ENCODE data around the gene AP2B1.
"Not testable (repeated sequence)": the region's sequence is repeated elsewhere in the genome, so short reads cannot be mapped to it uniquely, and the experiment has no call there.

The AP2B1 gene

GRCh38 chr17:35676441-35676840, 89.3 kb downstream of the AP2B1 start:
- in situ Hi-C loops (cut with HindIII; ENCODE audit: low pct_ligation_motif_present, low pct_unique_long_range_greater_than_20kb, low sequenced_read_pairs): no loop called here
- DNase-seq: no peak

GRCh38 chr17:35679007-35679682, 92.0 kb downstream of the AP2B1 start:
- no peak for DNase-seq
- in situ Hi-C loops (cut with HindIII; ENCODE audit: low pct_ligation_motif_present, low pct_unique_long_range_greater_than_20kb, low sequenced_read_pairs): no loop called here

GRCh38 chr17:35683591-35683990, 96.5 kb downstream of the AP2B1 start:
- no peak for DNase-seq
- in situ Hi-C loops (cut with HindIII; ENCODE audit: low pct_ligation_motif_present, low pct_unique_long_range_greater_than_20kb, low sequenced_read_pairs): no loop called here

GRCh38 chr17:35684055-35684802, 97.1 kb downstream of the AP2B1 start:
- in situ Hi-C loops (cut with HindIII; ENCODE audit: low pct_ligation_motif_present, low pct_unique_long_range_greater_than_20kb, low sequenced_read_pairs): no loop called here

GRCh38 chr17:35692512-35693210, 105.5 kb downstream of the AP2B1 start:
- DNase-seq: no peak
- in situ Hi-C loops (cut with HindIII; ENCODE audit: low pct_ligation_motif_present, low pct_unique_long_range_greater_than_20kb, low sequenced_read_pairs): no loop called here

More at GRCh38 chr17:35684055-35684802, 97.1 kb downstream of the AP2B1 start:
- DNase-seq: peak; percentile 7

- DNase-seq: no peak
- in situ Hi-C loops (cut with HindIII; ENCODE audit: low pct_ligation_motif_present, low pct_unique_long_range_greater_than_20kb, low sequenced_read_pairs): no loop called here
Observed at GRCh38 chr17:35693662-35694061, 106.5 kb downstream of the AP2B1 start.

- no peak for DNase-seq
- in situ Hi-C loops (cut with HindIII; ENCODE audit: low pct_ligation_motif_present, low pct_unique_long_range_greater_than_20kb, low sequenced_read_pairs): no loop called here
Observed at GRCh38 chr17:35694906-35695305, 107.8 kb downstream of the AP2B1 start.

GRCh38 chr17:35695613-35696012, 108.5 kb downstream of the AP2B1 start:
- no peak for DNase-seq
- in situ Hi-C loops (cut with HindIII; ENCODE audit: low pct_ligation_motif_present, low pct_unique_long_range_greater_than_20kb, low sequenced_read_pairs): no loop called here

GRCh38 chr17:35698800-35699199, 111.7 kb downstream of the AP2B1 start:
- DNase-seq: no peak
- in situ Hi-C loops (cut with HindIII; ENCODE audit: low pct_ligation_motif_present, low pct_unique_long_range_greater_than_20kb, low sequenced_read_pairs): no loop called here

GRCh38 chr17:35700150-35700549, 113.0 kb downstream of the AP2B1 start:
- in situ Hi-C loops (cut with HindIII; ENCODE audit: low pct_ligation_motif_present, low pct_unique_long_range_greater_than_20kb, low sequenced_read_pairs): no loop called here
- DNase-seq: no peak

- DNase-seq: no peak
- in situ Hi-C loops (cut with HindIII; ENCODE audit: low pct_ligation_motif_present, low pct_unique_long_range_greater_than_20kb, low sequenced_read_pairs): no loop called here
Observed at GRCh38 chr17:35701491-35701890, 114.4 kb downstream of the AP2B1 start.

- DNase-seq; in situ Hi-C loops (cut with HindIII; ENCODE audit: low pct_ligation_motif_present, low pct_unique_long_range_greater_than_20kb, low sequenced_read_pairs): not testable (repeated sequence)
Observed at GRCh38 chr17:35703308-35703707, 116.2 kb downstream of the AP2B1 start.

GRCh38 chr17:35705230-35705629, 118.1 kb downstream of the AP2B1 start:
- DNase-seq: no peak
- in situ Hi-C loops (cut with HindIII; ENCODE audit: low pct_ligation_motif_present, low pct_unique_long_range_greater_than_20kb, low sequenced_read_pairs): no loop called here

- DNase-seq: no peak
- in situ Hi-C loops (cut with HindIII; ENCODE audit: low pct_ligation_motif_present, low pct_unique_long_range_greater_than_20kb, low sequenced_read_pairs): no loop called here
Observed at GRCh38 chr17:35705705-35706104, 118.6 kb downstream of the AP2B1 start.

GRCh38 chr17:35708149-35708548, 121.0 kb downstream of the AP2B1 start:
- in situ Hi-C loops (cut with HindIII; ENCODE audit: low pct_ligation_motif_present, low pct_unique_long_range_greater_than_20kb, low sequenced_read_pairs): no loop called here
- no peak for DNase-seq

GRCh38 chr17:35708951-35709350, 121.8 kb downstream of the AP2B1 start:
- DNase-seq: no peak
- in situ Hi-C loops (cut with HindIII; ENCODE audit: low pct_ligation_motif_present, low pct_unique_long_range_greater_than_20kb, low sequenced_read_pairs): no loop called here

- in situ Hi-C loops (cut with HindIII; ENCODE audit: low pct_ligation_motif_present, low pct_unique_long_range_greater_than_20kb, low sequenced_read_pairs): no loop called here
- no peak for DNase-seq
Observed at GRCh38 chr17:35709874-35710273, 122.8 kb downstream of the AP2B1 start.

GRCh38 chr17:35710950-35711349, 123.8 kb downstream of the AP2B1 start:
- in situ Hi-C loops (cut with HindIII; ENCODE audit: low pct_ligation_motif_present, low pct_unique_long_range_greater_than_20kb, low sequenced_read_pairs): no loop called here
- no peak for DNase-seq

- in situ Hi-C loops (cut with HindIII; ENCODE audit: low pct_ligation_motif_present, low pct_unique_long_range_greater_than_20kb, low sequenced_read_pairs): no loop called here
- DNase-seq: no peak
Observed at GRCh38 chr17:35713069-35713728, 126.1 kb downstream of the AP2B1 start.
